ENCODE data around the gene PIK3R1. TPM values are rescaled to one million over a fixed set of nuclear protein-coding genes. Genes with fewer than 3 reads are reported as not detected.

The PIK3R1 gene
- total and polyA plus RNA-seq, 2 experiments from 2014 or later = 5.9 to 9.8 TPM

GRCh38 chr5:68258531-68258930, 43.0 kb downstream of the PIK3R1 start:
- no peak for TF ChIP-seq REST (IDR thresholded peaks at IDR 0.05; ENCODE audit: unreplicated experiment)
- TF ChIP-seq EZH2phosphoT487 (IDR thresholded peaks at IDR 0.05; ENCODE audit: unreplicated experiment) = no peak
- TF ChIP-seq STAT1 (IDR thresholded peaks at IDR 0.05; ENCODE audit: unreplicated experiment) = no peak
- TF ChIP-seq ZNF114 (CRISPR knock-in tag; IDR thresholded peaks at IDR 0.05) = no peak
- TF ChIP-seq CREB1 (CRISPR knock-in tag; IDR thresholded peaks at IDR 0.05; ENCODE audit: low read depth) = no peak
- no peak for TF ChIP-seq ZNF331 (CRISPR knock-in tag; IDR thresholded peaks at IDR 0.05; ENCODE audit: low read depth)
- no peak overlapping the region for H2AFZ ChIP-seq
- H3K4me3 ChIP-seq = no peak overlapping the region
- ATAC-seq = no peak
- DNase-seq (ENCODE audit: low spot score) = no peak
- no peaks in the 10 kb centered on the region for H3K79me2 ChIP-seq (replicated peaks; ENCODE audit: insufficient read depth)
- Mint-ChIP-seq H3K27me3 (ENCODE audit: insufficient read depth, low read depth, poor library complexity) (peaks cover 5% of the 10 kb centered on the region), H3K9me3 (peaks cover 6% of the 10 kb centered on the region; the same call in 2 of the 3 replicates), H3K27ac (no peak overlapping the region), H3K4me1 (no peaks in the 10 kb centered on the region), H3K4me3 (no peak overlapping the region), H3K36me3 (ENCODE audit: low read depth) (peaks cover 6% of the 10 kb centered on the region; the same call in 2 of the 3 replicates)
- no peaks in the 10 kb centered on the region for H3F3A ChIP-seq (replicated peaks; ENCODE audit: low read depth)
- no peaks in the 10 kb centered on the region for H3K27me3 ChIP-seq (ENCODE audit: insufficient read depth)
- no peaks in the 10 kb centered on the region for H4K20me1 ChIP-seq (replicated peaks; ENCODE audit: insufficient read depth)
- no peaks in the 10 kb centered on the region for H3K36me3 ChIP-seq (ENCODE audit: insufficient read depth)
- H3K9me2 ChIP-seq (ENCODE audit: insufficient read depth) = no peaks in the 10 kb centered on the region
- no peak overlapping the region for H3K4me2 ChIP-seq
- no peaks in the 10 kb centered on the region for H3K4me1 ChIP-seq (ENCODE audit: insufficient read depth)
- no peak overlapping the region for H3K27ac ChIP-seq (ENCODE audit: low read depth)

GRCh38 chr5:68259700-68260099, 44.1 kb downstream of the PIK3R1 start:
- H3K27me3 Mint-ChIP-seq (ENCODE audit: insufficient read depth, low read depth, poor library complexity) = peaks cover 5% of the 10 kb centered on the region
- no peak overlapping the region for H3K27ac ChIP-seq (ENCODE audit: low read depth)

More at GRCh38 chr5:68259700-68260099, 44.1 kb downstream of the PIK3R1 start:
- Histone ChIP-seq H3K79me2 (replicated peaks; ENCODE audit: insufficient read depth) (no peaks in the 10 kb centered on the region), H3K9me2 (ENCODE audit: insufficient read depth) (no peaks in the 10 kb centered on the region), H3K4me2 (no peak overlapping the region), H3K36me3 (ENCODE audit: insufficient read depth) (no peaks in the 10 kb centered on the region), H3K4me3 (no peak overlapping the region), H3K27me3 (ENCODE audit: insufficient read depth) (no peaks in the 10 kb centered on the region), H2AFZ (no peak overlapping the region), H3F3A (replicated peaks; ENCODE audit: low read depth) (no peaks in the 10 kb centered on the region), H3K4me1 (ENCODE audit: insufficient read depth) (no peaks in the 10 kb centered on the region), H4K20me1 (replicated peaks; ENCODE audit: insufficient read depth) (no peaks in the 10 kb centered on the region)
- no peak for DNase-seq (ENCODE audit: low spot score)
- TF ChIP-seq EZH2 (IDR thresholded peaks at IDR 0.05; ENCODE audit: low read depth, unreplicated experiment) = no peak
- TF ChIP-seq STAT1 (IDR thresholded peaks at IDR 0.05; ENCODE audit: unreplicated experiment) = no peak
- no peak for TF ChIP-seq EZH2phosphoT487 (IDR thresholded peaks at IDR 0.05; ENCODE audit: unreplicated experiment)
- TF ChIP-seq NANOG (IDR thresholded peaks at IDR 0.05; ENCODE audit: borderline replicate concordance) = no peak
- TF ChIP-seq ZNF114 (CRISPR knock-in tag; IDR thresholded peaks at IDR 0.05) = no peak
- no peak for TF ChIP-seq REST (IDR thresholded peaks at IDR 0.05; ENCODE audit: unreplicated experiment)
- TF ChIP-seq ETS1 (IDR thresholded peaks at IDR 0.05) = no peak
- no peak for TF ChIP-seq ZNF331 (CRISPR knock-in tag; IDR thresholded peaks at IDR 0.05; ENCODE audit: low read depth)
- TF ChIP-seq CREB1 (CRISPR knock-in tag; IDR thresholded peaks at IDR 0.05; ENCODE audit: low read depth) = no peak
- TF ChIP-seq CTCF (conservative IDR thresholded peaks at IDR 0.05; ENCODE audit: low read depth in 2 of 2) = no peak
- TF ChIP-seq JUNB (IDR thresholded peaks at IDR 0.05; ENCODE audit: unreplicated experiment) = no peak
- no peak for TF ChIP-seq POLR2AphosphoS5 (IDR thresholded peaks at IDR 0.05; ENCODE audit: low read depth)
- H3K4me3 Mint-ChIP-seq = no peak overlapping the region
- no peaks in the 10 kb centered on the region for H3K4me1 Mint-ChIP-seq
- H3K27ac Mint-ChIP-seq = no peak overlapping the region
- ATAC-seq = no peak
- peaks cover 6% of the 10 kb centered on the region; the same call in 2 of the 3 replicates for H3K9me3 Mint-ChIP-seq
- H3K36me3 Mint-ChIP-seq (ENCODE audit: low read depth) = peaks cover 10% of the 10 kb centered on the region; the same call in 2 of the 3 replicates
